ENCODE measurements around the gene LSP1. TPM values are rescaled to one million over a fixed set of nuclear protein-coding genes. Genes with fewer than 3 reads are reported as not detected.
"Not testable (repeated sequence)": the region's sequence is repeated elsewhere in the genome, so short reads cannot be mapped to it uniquely, and the experiment has no call there.

Gene LSP1
- polyA plus RNA-seq, 1 donor from 2014 or later: not detected

DNA sequence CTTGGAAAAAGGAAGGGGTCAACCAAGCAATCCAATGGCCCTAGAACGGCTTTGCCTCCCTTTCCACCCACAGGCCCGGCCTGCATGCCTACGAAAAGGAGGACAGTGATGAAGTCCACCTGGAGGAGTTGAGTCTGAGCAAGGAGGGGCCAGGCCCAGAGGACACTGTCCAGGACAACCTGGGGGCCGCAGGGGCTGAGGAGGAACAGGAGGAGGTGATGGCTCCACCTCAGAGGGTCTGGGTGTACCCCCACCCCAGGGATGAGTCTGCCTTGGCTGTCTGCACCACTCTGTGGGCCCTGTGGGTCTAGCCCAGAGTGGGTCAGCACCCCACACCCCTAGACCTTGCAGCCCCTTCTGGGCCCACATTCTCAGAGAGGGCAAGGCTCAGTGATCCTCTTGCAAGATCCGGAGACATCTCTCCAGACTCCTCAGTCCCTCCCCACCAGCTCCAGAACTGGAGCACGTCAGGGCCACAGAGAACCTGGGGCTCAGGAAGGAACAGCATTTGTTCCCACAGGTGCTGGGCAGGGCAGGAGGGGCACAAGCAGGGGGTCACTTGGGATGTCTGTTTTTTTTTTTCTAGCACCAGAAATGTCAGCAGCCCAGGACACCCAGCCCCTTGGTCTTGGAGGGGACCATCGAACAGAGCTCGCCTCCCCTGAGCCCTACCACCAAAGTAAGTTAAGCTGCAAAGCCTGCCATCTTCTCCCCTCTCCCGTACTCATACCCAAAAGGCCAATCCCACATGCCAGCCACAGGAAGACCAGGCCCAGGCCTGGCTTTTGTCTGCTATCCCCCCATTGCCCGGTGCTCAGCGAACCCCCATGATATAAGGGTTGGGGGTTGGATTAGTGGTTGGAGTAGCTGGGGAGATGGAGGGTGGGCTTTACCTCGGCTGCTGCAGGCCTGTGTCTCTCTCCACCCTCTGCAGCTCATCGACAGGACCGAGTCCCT lies 30.7 kb downstream of the LSP1 start:
- H3K9me3 ChIP-seq (ENCODE audit: low read length): no peaks in the 10 kb centered on the region
- H3K9ac ChIP-seq (ENCODE audit: low read length): no peak overlapping the region
- no peaks in the 10 kb centered on the region for H3K79me2 ChIP-seq (replicated peaks; ENCODE audit: insufficient read depth, low read length)
- H3K9me2 ChIP-seq (ENCODE audit: insufficient read depth, low read length): no peaks in the 10 kb centered on the region
- H3K27me3 ChIP-seq (ENCODE audit: insufficient read depth, low read depth, low read length): no peaks in the 10 kb centered on the region
- no peak overlapping the region for H2AFZ ChIP-seq (ENCODE audit: low read depth, low read length)
- TF ChIP-seq RAD21 (conservative IDR thresholded peaks at IDR 0.05) (no peak), EP300 (conservative IDR thresholded peaks at IDR 0.05; ENCODE audit: poor library complexity, severe bottlenecking) (no peak)
- H3K4me3 ChIP-seq (ENCODE audit: low read length): no peak overlapping the region
- H4K20me1 ChIP-seq (ENCODE audit: insufficient read depth): no peaks in the 10 kb centered on the region
- no peak overlapping the region for H3K4me2 ChIP-seq (ENCODE audit: low read length)
- H3F3A ChIP-seq (ENCODE audit: insufficient read depth, low read length, poor library complexity, severe bottlenecking): no peaks in the 10 kb centered on the region
- H3K36me3 ChIP-seq (ENCODE audit: insufficient read depth, low read length): no peaks in the 10 kb centered on the region
- no peak overlapping the region for H3K27ac ChIP-seq (ENCODE audit: low read length)

DNA sequence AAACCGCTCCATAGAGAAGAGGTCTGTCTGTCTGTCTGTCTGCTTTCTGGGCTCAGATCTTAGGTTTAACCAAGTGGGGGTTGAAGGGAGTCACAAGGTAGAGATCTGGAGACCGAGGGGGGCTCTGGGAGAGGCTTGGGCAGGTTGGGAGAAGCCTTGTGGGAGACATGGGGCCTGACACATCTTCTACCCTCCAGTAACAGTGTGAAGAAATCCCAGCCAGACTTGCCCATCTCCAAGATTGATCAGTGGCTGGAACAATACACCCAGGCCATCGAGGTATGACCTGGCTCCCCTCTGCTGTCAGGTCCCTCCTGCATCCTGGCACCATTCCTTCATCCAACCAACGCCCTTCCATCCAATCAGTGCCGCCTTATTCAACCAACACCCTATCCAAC lies 31.4 kb downstream of the LSP1 start:
- Histone ChIP-seq H3K27ac (ENCODE audit: low read length) (no peak overlapping the region), H3K79me2 (replicated peaks; ENCODE audit: insufficient read depth, low read length) (no peaks in the 10 kb centered on the region), H3K9me3 (ENCODE audit: low read length) (no peaks in the 10 kb centered on the region), H3K9me2 (ENCODE audit: insufficient read depth, low read length) (no peaks in the 10 kb centered on the region), H2AFZ (ENCODE audit: low read depth, low read length) (no peak overlapping the region), H3K9ac (ENCODE audit: low read length) (no peak overlapping the region), H3K36me3 (ENCODE audit: insufficient read depth, low read length) (no peaks in the 10 kb centered on the region), H3K4me3 (ENCODE audit: low read length) (no peak overlapping the region), H3F3A (ENCODE audit: insufficient read depth, low read length, poor library complexity, severe bottlenecking) (no peaks in the 10 kb centered on the region), H3K4me2 (ENCODE audit: low read length) (no peak overlapping the region), H4K20me1 (ENCODE audit: insufficient read depth) (no peaks in the 10 kb centered on the region), H3K27me3 (ENCODE audit: insufficient read depth, low read depth, low read length) (no peaks in the 10 kb centered on the region)
- TF ChIP-seq, protein P1, sequence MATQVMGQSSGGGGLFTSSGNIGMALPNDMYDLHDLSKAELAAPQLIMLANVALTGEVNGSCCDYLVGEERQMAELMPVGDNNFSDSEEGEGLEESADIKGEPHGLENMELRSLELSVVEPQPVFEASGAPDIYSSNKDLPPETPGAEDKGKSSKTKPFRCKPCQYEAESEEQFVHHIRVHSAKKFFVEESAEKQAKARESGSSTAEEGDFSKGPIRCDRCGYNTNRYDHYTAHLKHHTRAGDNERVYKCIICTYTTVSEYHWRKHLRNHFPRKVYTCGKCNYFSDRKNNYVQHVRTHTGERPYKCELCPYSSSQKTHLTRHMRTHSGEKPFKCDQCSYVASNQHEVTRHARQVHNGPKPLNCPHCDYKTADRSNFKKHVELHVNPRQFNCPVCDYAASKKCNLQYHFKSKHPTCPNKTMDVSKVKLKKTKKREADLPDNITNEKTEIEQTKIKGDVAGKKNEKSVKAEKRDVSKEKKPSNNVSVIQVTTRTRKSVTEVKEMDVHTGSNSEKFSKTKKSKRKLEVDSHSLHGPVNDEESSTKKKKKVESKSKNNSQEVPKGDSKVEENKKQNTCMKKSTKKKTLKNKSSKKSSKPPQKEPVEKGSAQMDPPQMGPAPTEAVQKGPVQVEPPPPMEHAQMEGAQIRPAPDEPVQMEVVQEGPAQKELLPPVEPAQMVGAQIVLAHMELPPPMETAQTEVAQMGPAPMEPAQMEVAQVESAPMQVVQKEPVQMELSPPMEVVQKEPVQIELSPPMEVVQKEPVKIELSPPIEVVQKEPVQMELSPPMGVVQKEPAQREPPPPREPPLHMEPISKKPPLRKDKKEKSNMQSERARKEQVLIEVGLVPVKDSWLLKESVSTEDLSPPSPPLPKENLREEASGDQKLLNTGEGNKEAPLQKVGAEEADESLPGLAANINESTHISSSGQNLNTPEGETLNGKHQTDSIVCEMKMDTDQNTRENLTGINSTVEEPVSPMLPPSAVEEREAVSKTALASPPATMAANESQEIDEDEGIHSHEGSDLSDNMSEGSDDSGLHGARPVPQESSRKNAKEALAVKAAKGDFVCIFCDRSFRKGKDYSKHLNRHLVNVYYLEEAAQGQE (IDR thresholded peaks at IDR 0.05; ENCODE audit: borderline replicate concordance): no peak
- TF ChIP-seq EP300 (conservative IDR thresholded peaks at IDR 0.05; ENCODE audit: poor library complexity, severe bottlenecking) (no peak), POLR2AphosphoS5 (IDR thresholded peaks at IDR 0.05) (no peak), TAF1 (IDR thresholded peaks at IDR 0.05; ENCODE audit: low read depth) (no peak), RAD21 (conservative IDR thresholded peaks at IDR 0.05) (no peak), SMC3 (conservative IDR thresholded peaks at IDR 0.05; ENCODE audit: poor library complexity) (no peak), EZH2 (IDR thresholded peaks at IDR 0.05; ENCODE audit: borderline replicate concordance, insufficient read depth, low read length, poor library complexity, severe bottlenecking) (no peak), MXI1 (conservative IDR thresholded peaks at IDR 0.05; ENCODE audit: poor library complexity, severe bottlenecking) (no peak)
- TF ChIP-seq, protein P2, sequence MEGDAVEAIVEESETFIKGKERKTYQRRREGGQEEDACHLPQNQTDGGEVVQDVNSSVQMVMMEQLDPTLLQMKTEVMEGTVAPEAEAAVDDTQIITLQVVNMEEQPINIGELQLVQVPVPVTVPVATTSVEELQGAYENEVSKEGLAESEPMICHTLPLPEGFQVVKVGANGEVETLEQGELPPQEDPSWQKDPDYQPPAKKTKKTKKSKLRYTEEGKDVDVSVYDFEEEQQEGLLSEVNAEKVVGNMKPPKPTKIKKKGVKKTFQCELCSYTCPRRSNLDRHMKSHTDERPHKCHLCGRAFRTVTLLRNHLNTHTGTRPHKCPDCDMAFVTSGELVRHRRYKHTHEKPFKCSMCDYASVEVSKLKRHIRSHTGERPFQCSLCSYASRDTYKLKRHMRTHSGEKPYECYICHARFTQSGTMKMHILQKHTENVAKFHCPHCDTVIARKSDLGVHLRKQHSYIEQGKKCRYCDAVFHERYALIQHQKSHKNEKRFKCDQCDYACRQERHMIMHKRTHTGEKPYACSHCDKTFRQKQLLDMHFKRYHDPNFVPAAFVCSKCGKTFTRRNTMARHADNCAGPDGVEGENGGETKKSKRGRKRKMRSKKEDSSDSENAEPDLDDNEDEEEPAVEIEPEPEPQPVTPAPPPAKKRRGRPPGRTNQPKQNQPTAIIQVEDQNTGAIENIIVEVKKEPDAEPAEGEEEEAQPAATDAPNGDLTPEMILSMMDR (IDR thresholded peaks at IDR 0.05; ENCODE audit: poor library complexity, severe bottlenecking): no peak

DNA sequence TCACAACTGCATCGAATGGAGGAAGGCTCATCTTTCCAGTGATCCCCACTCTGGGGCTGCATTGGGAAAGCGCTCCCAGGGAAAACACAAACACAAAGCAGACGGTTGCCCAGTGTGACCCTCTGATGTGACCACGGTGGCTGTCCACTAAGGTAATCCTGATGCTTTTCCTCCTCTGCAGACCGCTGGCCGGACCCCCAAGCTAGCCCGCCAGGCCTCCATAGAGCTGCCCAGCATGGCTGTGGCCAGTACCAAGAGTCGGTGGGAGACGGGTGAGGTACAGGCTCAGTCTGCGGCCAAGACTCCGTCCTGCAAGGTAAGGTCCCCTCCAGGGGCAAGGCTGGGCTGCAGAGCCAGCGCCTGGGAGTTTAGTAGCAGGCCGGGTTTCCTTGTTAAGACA lies 33.7 kb downstream of the LSP1 start:
- H3F3A ChIP-seq (ENCODE audit: insufficient read depth, low read length, poor library complexity, severe bottlenecking); H4K20me1 ChIP-seq (ENCODE audit: insufficient read depth); H3K4me3 ChIP-seq (ENCODE audit: low read length); H3K27me3 ChIP-seq (ENCODE audit: insufficient read depth, low read depth, low read length); H2AFZ ChIP-seq (ENCODE audit: low read depth, low read length); H3K79me2 ChIP-seq (replicated peaks; ENCODE audit: insufficient read depth, low read length); H3K9me3 ChIP-seq (ENCODE audit: low read length); H3K9ac ChIP-seq (ENCODE audit: low read length); H3K4me2 ChIP-seq (ENCODE audit: low read length); H3K9me2 ChIP-seq (ENCODE audit: insufficient read depth, low read length); H3K36me3 ChIP-seq (ENCODE audit: insufficient read depth, low read length); H3K27ac ChIP-seq (ENCODE audit: low read length): not testable (repeated sequence)

All from neural cell (in vitro differentiated cells).